Activated T-cell treated with anti-CD3 and anti-CD28 coated beads, Interleukin-2, amount 50 U/mL, for 72 hours (primary cell): ENCODE data around the gene EVX1. TPM values are rescaled to one million over a fixed set of nuclear protein-coding genes. Genes with fewer than 3 reads are reported as not detected.

Source experiments
- ATAC-seq, 2 donors: fragments of 150-1000 bp; cut with Tn5 transposase; replicated peaks in 1 of 2; 2 replicates each; pipeline ENCODE4 v1.10.0; 2021; ENCODE audit warnings: moderate library complexity in 2 of 2, mild to moderate bottlenecking in 1 of 2
- DNase-seq, 2 donors: peaks; one replicate each; pipeline ENCODE4 v3.0.0; 2021 to 2022; ENCODE audit warnings: mixed read lengths in 1 of 2
- H3K27ac Mint-ChIP-seq: one replicate; pipeline ENCODE4 v1.8.0; 2022; ENCODE audit warnings: mild to moderate bottlenecking, moderate library complexity, mixed read lengths
- H3K27me3 Mint-ChIP-seq: one replicate; pipeline ENCODE4 v1.8.0; 2022; ENCODE audit warnings: low read depth, mixed read lengths
- H3K36me3 Mint-ChIP-seq, 2 donors: one replicate each; pipeline ENCODE4 v1.8.0; 2022; ENCODE audit warnings: mixed read lengths in 2 of 2, mild to moderate bottlenecking in 1 of 2; ENCODE audit not compliant: insufficient read depth in 2 of 2
- H3K4me1 Mint-ChIP-seq: one replicate; pipeline ENCODE4 v1.8.0; 2022; ENCODE audit warnings: low read depth, mixed read lengths
- H3K4me3 Mint-ChIP-seq, 2 donors: one replicate each; pipeline ENCODE4 v1.8.0; 2022; ENCODE audit warnings: mild to moderate bottlenecking in 2 of 2, mixed read lengths in 2 of 2, moderate library complexity in 2 of 2
- H3K9me3 Mint-ChIP-seq, 2 donors: one replicate each; pipeline ENCODE4 v1.8.0; 2022; ENCODE audit warnings: mixed read lengths in 2 of 2
- total RNA-seq, 2 donors: library from RNA; stranded (reverse); gene quantifications; one replicate each; pipeline ENCODE4 v1.2.3, GENCODE V29; 2022

The EVX1 gene
- total RNA-seq, 2 donors from 2014 or later, result 0.07 TPM; not detected in 1

- peaks cover 14% of the 10 kb centered on the region for H3K4me1 Mint-ChIP-seq
- H3K9me3 Mint-ChIP-seq, result no peaks in the 10 kb centered on the region
- no peak for ATAC-seq
- no peak for DNase-seq
- H3K36me3 Mint-ChIP-seq, result peaks cover 0 to 3% of the 10 kb centered on the region in 2 donors
- H3K27ac Mint-ChIP-seq, result no peak overlapping the region
- peaks cover 84% of the 10 kb centered on the region for H3K27me3 Mint-ChIP-seq
- peak overlapping the region; percentile 12 to 29 for H3K4me3 Mint-ChIP-seq
Measured at GRCh38 chr7:27245124-27245797, 2.7 kb downstream of the EVX1 start.

GRCh38 chr7:27245798-27246691 lies 3.4 kb downstream of the EVX1 start:
- Mint-ChIP-seq H3K4me1 (peaks cover 20% of the 10 kb centered on the region), H3K27ac (no peak overlapping the region), H3K27me3 (peaks cover 84% of the 10 kb centered on the region), H3K36me3 (peaks cover 0 to 3% of the 10 kb centered on the region in 2 donors), H3K4me3 (peak overlapping the region; percentile 31 to 43), H3K9me3 (no peaks in the 10 kb centered on the region)
- DNase-seq (peak; percentile 40), ATAC-seq (peak; percentile 34 to 36)

DNA sequence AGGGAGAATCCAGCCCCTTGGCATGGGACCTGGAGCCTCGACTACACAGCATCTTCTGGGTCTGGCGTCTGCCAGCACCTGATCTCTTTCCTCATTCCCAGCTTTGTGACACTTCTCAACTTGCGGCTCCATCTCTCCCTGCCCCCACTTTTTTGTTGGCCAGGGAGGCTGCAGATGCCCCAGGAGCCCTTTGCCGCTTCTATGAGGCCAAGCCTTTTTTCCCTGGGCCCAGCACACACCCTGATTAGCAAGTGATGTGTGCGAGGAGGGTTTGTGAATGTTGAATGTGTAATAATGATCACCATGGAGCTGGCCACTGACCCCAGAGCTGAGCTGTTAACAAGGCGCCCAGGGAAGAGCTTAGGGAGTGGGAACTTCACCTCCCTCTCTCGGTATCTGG lies 4.4 kb downstream of the EVX1 start:
- Mint-ChIP-seq H3K4me3 (no peak overlapping the region), H3K27ac (no peak overlapping the region), H3K4me1 (peaks cover 24% of the 10 kb centered on the region), H3K27me3 (peaks cover 80% of the 10 kb centered on the region), H3K9me3 (no peaks in the 10 kb centered on the region), H3K36me3 (peaks cover 0 to 3% of the 10 kb centered on the region in 2 donors)
- ATAC-seq (no peak), DNase-seq (no peak)

- Mint-ChIP-seq H3K36me3 (peaks cover 0 to 1% of the 10 kb centered on the region in 2 donors), H3K27ac (no peak overlapping the region), H3K9me3 (no peaks in the 10 kb centered on the region), H3K4me3 (no peak overlapping the region), H3K4me1 (peaks cover 25% of the 10 kb centered on the region), H3K27me3 (peaks cover 80% of the 10 kb centered on the region)
- DNase-seq (no peak), ATAC-seq (no peak)
Measured at GRCh38 chr7:27247452-27248426, 5.1 kb downstream of the EVX1 start.

GRCh38 chr7:27248427-27248806 lies 5.8 kb downstream of the EVX1 start:
- H3K27ac Mint-ChIP-seq, result no peak overlapping the region
- H3K36me3 Mint-ChIP-seq, result peaks cover 0 to under 1% of the 10 kb centered on the region in 2 donors
- no peak for ATAC-seq
- peaks cover 22% of the 10 kb centered on the region for H3K4me1 Mint-ChIP-seq
- no peaks in the 10 kb centered on the region for H3K9me3 Mint-ChIP-seq
- H3K27me3 Mint-ChIP-seq, result peaks cover 83% of the 10 kb centered on the region
- no peak overlapping the region for H3K4me3 Mint-ChIP-seq
- DNase-seq, result no peak

DNA sequence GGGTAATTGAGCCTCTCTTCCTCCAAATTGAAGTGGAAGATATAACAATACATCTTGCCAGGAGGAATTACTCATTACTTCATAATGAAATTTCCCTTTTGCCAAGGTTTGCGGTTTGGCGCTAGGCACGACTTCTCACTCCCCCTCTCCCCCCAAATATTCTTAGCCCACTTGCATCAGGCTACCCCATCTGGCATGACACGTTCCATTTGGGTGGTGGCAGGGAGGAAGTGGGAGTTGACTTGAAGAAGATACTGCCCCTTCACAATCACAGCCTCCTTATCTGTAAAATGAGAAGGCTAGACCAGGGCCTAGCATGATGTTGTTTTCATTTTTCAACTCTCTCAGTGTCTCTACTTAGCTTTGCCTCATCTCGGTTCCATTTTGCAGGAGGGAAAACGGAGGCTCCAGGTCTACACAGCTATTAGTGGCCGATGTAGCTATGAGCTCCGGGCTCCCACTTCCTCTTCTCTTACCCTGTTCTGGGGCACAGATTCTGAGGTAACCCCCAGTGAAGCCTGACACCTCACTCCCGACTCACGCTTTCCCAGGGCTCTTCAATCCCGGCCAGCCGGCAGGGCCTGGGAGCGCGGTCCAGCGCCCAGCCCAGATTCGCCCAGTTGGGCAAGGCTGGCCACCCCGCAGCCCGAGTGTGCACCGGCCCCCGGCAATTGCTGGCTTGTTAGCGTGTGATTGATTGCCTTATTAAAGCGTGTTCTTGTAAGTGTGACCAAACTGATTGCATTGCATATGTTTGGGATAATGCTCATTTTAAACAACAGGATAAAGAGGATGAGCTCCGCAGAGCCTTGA lies 6.5 kb downstream of the EVX1 start:
- Mint-ChIP-seq H3K4me1 (peaks cover 16% of the 10 kb centered on the region), H3K27me3 (peaks cover 83% of the 10 kb centered on the region), H3K9me3 (no peaks in the 10 kb centered on the region), H3K36me3 (no peaks in the 10 kb centered on the region), H3K27ac (no peak overlapping the region), H3K4me3 (no peak overlapping the region)
- ATAC-seq (no peak), DNase-seq (no peak)

GRCh38 chr7:27249724-27250556 lies 7.3 kb downstream of the EVX1 start:
- Mint-ChIP-seq H3K27me3 (peaks cover 83% of the 10 kb centered on the region), H3K27ac (peak overlapping the region; percentile 14), H3K4me1 (peaks cover 16% of the 10 kb centered on the region), H3K4me3 (no peak overlapping the region), H3K36me3 (no peaks in the 10 kb centered on the region), H3K9me3 (no peaks in the 10 kb centered on the region)
- no peak for DNase-seq
- ATAC-seq, result no peak

GRCh38 chr7:27250557-27251070 lies 8.0 kb downstream of the EVX1 start:
- H3K27ac Mint-ChIP-seq, result peak overlapping the region; percentile 80
- ATAC-seq, result no peak
- no peaks in the 10 kb centered on the region for H3K9me3 Mint-ChIP-seq
- DNase-seq, result no peak
- H3K36me3 Mint-ChIP-seq, result no peaks in the 10 kb centered on the region
- peaks cover 16% of the 10 kb centered on the region for H3K4me1 Mint-ChIP-seq
- H3K4me3 Mint-ChIP-seq, result peak overlapping the region in 1 of 2 donors; percentile 54
- H3K27me3 Mint-ChIP-seq, result peaks cover 81% of the 10 kb centered on the region

DNA sequence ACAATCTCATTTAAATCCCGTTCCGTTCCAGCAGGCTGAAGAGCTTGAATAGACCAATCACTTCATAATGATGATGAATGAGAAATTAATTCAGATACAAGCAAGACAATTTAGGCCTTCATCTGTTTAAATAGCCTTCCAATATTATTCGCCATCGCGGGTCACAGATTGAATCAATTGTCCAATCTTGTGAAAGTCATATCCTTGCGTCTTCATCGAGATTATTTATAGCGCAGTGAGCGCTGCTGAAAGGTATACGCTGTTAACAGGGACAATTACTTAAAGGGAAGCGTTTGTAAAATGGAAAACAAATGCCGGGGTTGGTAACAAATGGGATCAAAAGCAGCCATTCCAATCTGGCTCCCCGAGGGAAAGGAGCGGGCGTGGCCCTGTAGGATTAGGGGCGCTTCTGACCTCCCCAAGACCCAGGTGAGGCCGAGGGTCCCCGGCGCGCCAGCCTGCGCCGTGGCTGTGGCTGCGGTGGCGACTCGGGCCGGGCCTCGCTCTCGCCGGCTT lies 8.6 kb downstream of the EVX1 start:
- ATAC-seq, result no peak
- H3K4me3 Mint-ChIP-seq, result peak overlapping the region; percentile 12 to 39

DNA sequence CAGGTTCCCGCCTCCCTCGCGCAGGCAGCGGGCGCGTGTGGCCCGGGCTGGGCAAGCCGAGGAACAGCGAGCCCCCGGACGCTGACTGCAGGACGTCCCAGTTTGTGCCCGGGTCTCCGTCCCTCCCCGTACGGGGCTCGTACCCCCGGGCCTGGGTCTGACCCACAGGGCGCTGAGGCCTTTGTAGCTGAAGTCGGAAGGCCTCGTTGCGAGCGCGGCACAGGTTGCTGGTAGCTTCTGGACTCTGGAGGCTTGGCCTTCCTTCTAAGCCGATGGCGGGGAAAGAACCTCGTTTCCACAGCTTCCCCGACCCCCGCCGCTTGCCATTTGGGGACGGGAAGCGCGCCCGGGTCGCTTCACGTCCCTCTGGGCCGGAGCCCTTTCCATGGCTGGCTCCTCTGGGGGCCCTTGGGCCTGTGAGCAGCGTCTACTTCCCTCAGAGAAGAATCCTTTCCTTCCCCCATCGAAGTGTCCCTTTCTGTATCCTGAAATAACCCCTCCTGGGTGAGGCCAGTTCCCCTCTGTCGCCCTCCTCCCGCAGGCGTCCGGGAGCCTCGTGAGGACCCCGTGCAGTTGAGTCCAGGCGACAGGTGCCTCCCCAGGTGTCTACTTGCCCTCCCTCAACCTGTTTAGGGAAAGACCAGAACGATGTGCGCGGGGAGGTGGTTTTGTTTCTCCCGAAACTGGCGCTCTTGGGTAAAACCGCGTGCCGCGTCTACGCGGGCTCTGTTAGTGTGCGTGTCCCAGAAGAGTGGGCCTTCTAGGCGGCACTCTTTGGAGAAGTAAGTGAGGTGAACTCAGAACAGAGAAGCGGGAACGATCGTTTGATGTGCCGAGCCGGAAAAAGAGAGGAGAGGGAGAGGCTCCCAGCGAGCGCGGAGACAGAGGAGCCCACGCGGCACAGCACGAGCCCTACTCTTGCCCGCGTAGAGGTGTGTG lies 9.3 kb downstream of the EVX1 start:
- Mint-ChIP-seq H3K27ac (no peak overlapping the region), H3K36me3 (no peaks in the 10 kb centered on the region), H3K9me3 (no peaks in the 10 kb centered on the region), H3K4me1 (peaks cover 16% of the 10 kb centered on the region), H3K4me3 (peak overlapping the region; percentile 20 to 59), H3K27me3 (peaks cover 85% of the 10 kb centered on the region)
- no peak for ATAC-seq
- peak in 1 of 2 donors; percentile 3 for DNase-seq

More for the DNA sequence above, 8.6 kb downstream of the EVX1 start:
- peaks cover 16% of the 10 kb centered on the region for H3K4me1 Mint-ChIP-seq
- no peaks in the 10 kb centered on the region for H3K9me3 Mint-ChIP-seq
- no peak for DNase-seq
- H3K27me3 Mint-ChIP-seq, result peaks cover 81% of the 10 kb centered on the region
- H3K36me3 Mint-ChIP-seq, result no peaks in the 10 kb centered on the region
- peak overlapping the region; percentile 80 for H3K27ac Mint-ChIP-seq
